ENCODE data around the gene PRMT7. TPM values are rescaled to one million over a fixed set of nuclear protein-coding genes. Genes with fewer than 3 reads are reported as not detected.

The PRMT7 gene
- polyA plus RNA-seq, 1 donor from 2014 or later, result 203 TPM

DNA sequence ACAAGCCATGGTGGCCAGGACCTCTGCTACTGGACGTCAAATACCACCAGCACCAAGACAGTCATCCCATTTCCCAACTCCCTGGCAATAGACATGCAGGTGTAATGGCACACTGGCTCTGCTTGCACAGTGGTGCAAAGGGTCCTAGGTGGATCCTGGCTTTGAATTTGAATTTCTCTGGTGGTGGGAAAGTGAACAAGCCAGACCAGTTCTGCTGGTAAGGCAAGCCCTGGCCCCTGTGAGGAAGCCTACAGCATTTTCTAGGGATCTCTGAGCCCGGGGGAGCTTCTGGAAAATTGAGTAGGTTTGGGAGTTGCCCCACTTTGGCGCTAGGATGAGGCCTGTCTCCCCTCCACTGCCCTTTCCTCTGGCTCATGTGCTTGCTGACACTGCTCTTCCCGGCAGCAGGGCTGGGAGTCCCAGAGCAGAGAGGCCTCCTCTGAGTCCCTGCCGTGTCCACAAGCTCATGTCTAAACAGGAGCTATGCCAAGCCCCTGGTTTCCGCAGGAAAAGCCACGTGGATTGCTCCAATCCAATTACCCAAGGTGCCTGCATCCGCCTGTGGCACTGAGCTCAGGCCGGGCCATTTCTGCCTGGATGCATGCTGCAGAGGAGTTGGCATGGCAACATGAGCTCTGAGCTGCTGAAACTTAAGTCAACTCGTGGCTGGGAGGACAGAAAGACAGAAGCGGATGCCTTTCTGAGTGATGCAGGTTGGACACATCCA is 67.0 kb downstream of the PRMT7 start:
- Histone ChIP-seq H2AFZ (ENCODE audit: low read depth, low read length) (no peak overlapping the region), H3K27me3 (ENCODE audit: insufficient read depth, low read depth, low read length) (no peaks in the 10 kb centered on the region), H3F3A (ENCODE audit: insufficient read depth, low read length, poor library complexity, severe bottlenecking) (no peaks in the 10 kb centered on the region), H3K27ac (ENCODE audit: low read length) (no peak overlapping the region), H3K9me2 (ENCODE audit: insufficient read depth, low read length) (no peaks in the 10 kb centered on the region), H4K20me1 (ENCODE audit: insufficient read depth) (no peaks in the 10 kb centered on the region), H3K79me2 (replicated peaks; ENCODE audit: insufficient read depth, low read length) (no peaks in the 10 kb centered on the region), H3K4me3 (ENCODE audit: low read length) (no peak overlapping the region), H3K9ac (ENCODE audit: low read length) (no peak overlapping the region), H3K9me3 (ENCODE audit: low read length) (no peaks in the 10 kb centered on the region), H3K36me3 (ENCODE audit: insufficient read depth, low read length) (no peaks in the 10 kb centered on the region), H3K4me2 (ENCODE audit: low read length) (no peak overlapping the region)
- TF ChIP-seq RAD21 (conservative IDR thresholded peaks at IDR 0.05) (no peak), EP300 (conservative IDR thresholded peaks at IDR 0.05; ENCODE audit: poor library complexity, severe bottlenecking) (no peak), REST (IDR thresholded peaks at IDR 0.05; ENCODE audit: borderline replicate concordance) (no peak), CTCF (IDR thresholded peaks at IDR 0.05; ENCODE audit: poor library complexity, severe bottlenecking) (no peak), SMC3 (conservative IDR thresholded peaks at IDR 0.05; ENCODE audit: poor library complexity) (no peak), TAF1 (IDR thresholded peaks at IDR 0.05; ENCODE audit: low read depth) (no peak), EZH2 (IDR thresholded peaks at IDR 0.05; ENCODE audit: borderline replicate concordance, insufficient read depth, low read length, poor library complexity, severe bottlenecking) (no peak), MXI1 (conservative IDR thresholded peaks at IDR 0.05; ENCODE audit: poor library complexity, severe bottlenecking) (no peak), POLR2AphosphoS5 (IDR thresholded peaks at IDR 0.05) (no peak)

GRCh38 chr16:68378436-68379415 is 67.9 kb downstream of the PRMT7 start:
- no peak overlapping the region for H3K4me2 ChIP-seq (ENCODE audit: low read length)
- H3K27me3 ChIP-seq (ENCODE audit: insufficient read depth, low read depth, low read length), result no peaks in the 10 kb centered on the region
- H3K9ac ChIP-seq (ENCODE audit: low read length), result no peak overlapping the region
- no peaks in the 10 kb centered on the region for H3K79me2 ChIP-seq (replicated peaks; ENCODE audit: insufficient read depth, low read length)
- TF ChIP-seq MXI1 (conservative IDR thresholded peaks at IDR 0.05; ENCODE audit: poor library complexity, severe bottlenecking) (no peak), EZH2 (IDR thresholded peaks at IDR 0.05; ENCODE audit: borderline replicate concordance, insufficient read depth, low read length, poor library complexity, severe bottlenecking) (no peak), RAD21 (conservative IDR thresholded peaks at IDR 0.05) (no peak), TAF1 (IDR thresholded peaks at IDR 0.05; ENCODE audit: low read depth) (no peak), SMC3 (conservative IDR thresholded peaks at IDR 0.05; ENCODE audit: poor library complexity) (no peak), EP300 (conservative IDR thresholded peaks at IDR 0.05; ENCODE audit: poor library complexity, severe bottlenecking) (no peak), CTCF (IDR thresholded peaks at IDR 0.05; ENCODE audit: poor library complexity, severe bottlenecking) (no peak), REST (IDR thresholded peaks at IDR 0.05; ENCODE audit: borderline replicate concordance) (no peak), POLR2AphosphoS5 (IDR thresholded peaks at IDR 0.05) (no peak)
- H3K27ac ChIP-seq (ENCODE audit: low read length), result no peak overlapping the region
- H3F3A ChIP-seq (ENCODE audit: insufficient read depth, low read length, poor library complexity, severe bottlenecking), result no peaks in the 10 kb centered on the region
- no peak overlapping the region for H3K4me3 ChIP-seq (ENCODE audit: low read length)
- H4K20me1 ChIP-seq (ENCODE audit: insufficient read depth), result no peaks in the 10 kb centered on the region
- no peaks in the 10 kb centered on the region for H3K9me2 ChIP-seq (ENCODE audit: insufficient read depth, low read length)
- no peaks in the 10 kb centered on the region for H3K36me3 ChIP-seq (ENCODE audit: insufficient read depth, low read length)
- H2AFZ ChIP-seq (ENCODE audit: low read depth, low read length), result no peak overlapping the region
- no peaks in the 10 kb centered on the region for H3K9me3 ChIP-seq (ENCODE audit: low read length)
